SJSA1 (cell line): ENCODE data around the gene FERMT1. TPM values are rescaled to one million over a fixed set of nuclear protein-coding genes. Genes with fewer than 3 reads are reported as not detected.
"Not testable (repeated sequence)": the region's sequence is repeated elsewhere in the genome, so short reads cannot be mapped to it uniquely, and the experiment has no call there.

Experiments used
- DNase-seq, 2 experiments: peaks; one replicate each; pipeline ENCODE4 v3.0.0-alpha.2; 2015 to 2020; ENCODE audit warnings: low spot score in 2 of 2, low read depth in 1 of 2
- H3K27ac ChIP-seq: fragments of 250-450 bp; sonication (Bioruptor Pico); 2 replicates; pipeline ENCODE4 v1.5.1; 2020; ENCODE audit warnings: mild to moderate bottlenecking, moderate library complexity
- H3K27me3 ChIP-seq: fragments of 250-450 bp; sonication (Bioruptor Pico); replicated peaks from 2 replicates; pipeline ENCODE4 v1.5.1; 2020; ENCODE audit warnings: mild to moderate bottlenecking, moderate library complexity
- H3K36me3 ChIP-seq: fragments of 250-450 bp; sonication (Bioruptor Pico); 2 replicates; pipeline ENCODE4 v1.5.1; 2020; ENCODE audit warnings: mild to moderate bottlenecking
- H3K4me1 ChIP-seq: fragments of 250-450 bp; sonication (Bioruptor Pico); replicated peaks from 2 replicates; pipeline ENCODE4 v1.6.1; 2021; ENCODE audit warnings: mild to moderate bottlenecking
- H3K4me3 ChIP-seq: fragments of 250-450 bp; sonication (Bioruptor Pico); 2 replicates; pipeline ENCODE4 v1.5.1; 2020; ENCODE audit warnings: mild to moderate bottlenecking
- H3K9me3 ChIP-seq: fragments of 250-450 bp; sonication (Bioruptor Pico); replicated peaks from 2 replicates; pipeline ENCODE4 v1.5.1; 2020; ENCODE audit warnings: mild to moderate bottlenecking
- total RNA-seq: library from RNA; depleted of rRNA; stranded (reverse); fragments of >200 nt; shearing (Covaris generic); gene quantifications from 2 replicates; pipeline ENCODE4 v1.2.3, GENCODE V29; 2014

The FERMT1 gene
- total RNA-seq, 1 experiment from 2014 or later: 0.13 TPM

DNA sequence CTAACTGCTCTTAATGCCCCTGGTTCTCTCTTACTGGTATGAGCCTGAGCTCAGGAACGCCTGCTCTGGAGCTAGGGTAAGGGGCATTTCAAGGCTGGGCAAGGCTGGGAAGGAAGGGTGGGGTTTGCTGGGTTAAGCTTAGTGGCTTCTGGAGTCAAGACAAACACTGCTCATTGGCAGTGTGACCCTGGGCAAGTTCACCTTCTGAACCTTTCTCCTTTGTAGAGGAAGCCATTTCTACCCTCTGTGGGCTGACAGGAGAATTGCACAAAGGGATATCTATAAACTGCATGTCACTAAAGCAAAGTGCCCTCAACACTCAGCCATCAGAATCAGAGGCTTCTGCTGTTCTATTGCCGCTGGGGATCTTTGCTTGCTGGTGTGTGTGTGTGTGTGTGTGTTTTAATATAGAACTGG, 48.7 kb downstream of the FERMT1 start:
- Histone ChIP-seq H3K4me3 (no peak overlapping the region), H3K9me3 (no peaks in the 10 kb centered on the region), H3K27ac (no peak overlapping the region), H3K27me3 (peaks cover 3% of the 10 kb centered on the region; the same call in 1 of the 2 replicates), H3K36me3 (no peaks in the 10 kb centered on the region), H3K4me1 (no peaks in the 10 kb centered on the region)
- no peak for DNase-seq

DNA sequence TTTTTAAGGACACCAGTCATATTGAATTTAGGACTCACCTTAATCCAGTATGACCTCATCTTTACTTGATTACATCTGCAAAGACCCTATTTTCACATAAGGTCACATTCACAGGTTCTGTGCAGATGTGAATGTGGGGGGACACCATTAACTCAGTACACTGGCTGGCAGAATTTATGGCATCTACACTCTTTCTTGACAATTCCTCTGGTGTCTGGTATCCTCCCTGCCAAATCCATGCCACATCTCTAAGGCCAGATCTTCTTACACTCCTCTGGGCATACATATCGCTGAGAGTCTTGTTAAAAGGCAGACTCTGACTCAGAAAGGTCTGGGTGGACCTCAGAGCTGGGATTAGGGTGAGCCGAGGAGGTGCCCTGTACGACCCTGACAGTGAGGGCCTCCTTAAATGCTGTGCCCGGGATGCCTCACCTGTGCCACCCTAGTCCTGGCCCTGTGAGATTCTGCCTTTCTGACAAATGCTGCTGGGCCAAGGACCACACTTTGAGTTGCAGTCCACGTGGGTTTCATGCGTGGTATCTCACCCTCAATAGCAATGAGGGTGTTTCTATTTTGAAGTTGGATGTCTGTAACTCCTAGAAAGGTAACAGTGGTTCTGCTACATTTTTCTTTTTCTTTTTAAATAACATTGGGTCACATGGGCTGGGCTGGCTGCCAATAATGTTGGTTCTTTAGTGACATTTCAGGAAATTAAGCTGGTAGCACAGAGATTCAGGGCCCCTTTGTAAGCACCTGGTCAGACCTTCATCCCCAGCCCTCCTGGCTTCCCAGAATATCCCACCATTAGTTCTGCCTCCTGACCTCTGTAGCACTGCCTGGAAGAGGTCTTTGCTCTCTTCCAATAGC, 51.8 kb downstream of the FERMT1 start:
- no peak for DNase-seq
- no peaks in the 10 kb centered on the region for H3K9me3 ChIP-seq

DNA sequence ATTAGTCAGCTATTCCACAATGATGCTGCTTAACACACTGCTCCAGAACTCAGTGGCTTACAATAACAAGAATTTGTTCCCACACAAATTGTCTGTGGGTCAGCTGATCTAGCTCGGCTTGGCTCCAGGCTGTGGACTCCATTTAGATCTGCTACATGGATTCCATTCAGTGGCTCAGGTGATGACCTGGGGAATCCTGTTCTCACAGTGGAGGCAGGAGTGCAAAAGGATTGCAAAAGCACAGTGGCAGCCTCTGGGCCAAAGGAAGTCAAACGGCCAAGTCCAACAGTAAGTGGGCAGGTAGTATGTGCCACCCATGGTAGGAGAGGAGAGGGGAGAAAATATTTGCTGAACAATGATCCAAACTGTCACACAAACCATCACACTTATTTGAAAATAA, 53.2 kb downstream of the FERMT1 start:
- no peak for DNase-seq
- Histone ChIP-seq H3K27ac (no peak overlapping the region), H3K4me3 (no peak overlapping the region), H3K4me1 (no peaks in the 10 kb centered on the region), H3K36me3 (no peaks in the 10 kb centered on the region), H3K27me3 (no peaks in the 10 kb centered on the region), H3K9me3 (no peaks in the 10 kb centered on the region)

More for the DNA sequence above, 51.8 kb downstream of the FERMT1 start:
- H3K4me3 ChIP-seq: no peak overlapping the region
- H3K4me1 ChIP-seq: no peaks in the 10 kb centered on the region
- no peaks in the 10 kb centered on the region for H3K36me3 ChIP-seq
- H3K27ac ChIP-seq: no peak overlapping the region
- no peaks in the 10 kb centered on the region for H3K27me3 ChIP-seq

DNA sequence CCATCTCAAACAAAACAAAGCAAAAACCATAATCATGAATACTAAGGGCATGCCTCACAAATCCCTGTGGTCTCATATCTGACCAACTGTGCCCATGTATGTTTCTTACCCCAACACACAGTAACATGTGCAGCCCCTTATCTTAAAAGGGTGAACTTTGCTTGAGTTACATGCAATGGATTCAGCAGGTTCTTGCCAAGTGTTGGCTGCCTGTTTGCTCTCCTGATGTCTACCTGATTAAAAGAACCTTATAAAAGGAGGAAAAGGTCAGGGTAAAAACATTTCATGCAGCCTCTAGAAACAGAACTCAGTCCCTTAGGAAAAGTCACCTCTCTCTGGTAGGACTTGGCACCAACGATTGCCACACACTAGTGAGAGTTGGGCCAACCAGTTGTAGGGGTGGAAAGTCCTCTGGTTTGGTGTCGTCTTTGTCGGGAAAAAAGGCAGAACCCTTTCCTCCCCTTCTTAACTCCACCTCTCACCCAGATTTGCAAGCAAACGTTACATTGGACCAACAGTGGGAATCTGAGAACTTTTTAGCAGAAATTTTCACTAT, 55.0 kb downstream of the FERMT1 start:
- no peak for DNase-seq
- no peaks in the 10 kb centered on the region for H3K4me1 ChIP-seq
- no peaks in the 10 kb centered on the region for H3K9me3 ChIP-seq
- no peaks in the 10 kb centered on the region for H3K27me3 ChIP-seq
- no peak overlapping the region for H3K27ac ChIP-seq
- no peak overlapping the region for H3K4me3 ChIP-seq
- no peaks in the 10 kb centered on the region for H3K36me3 ChIP-seq

DNA sequence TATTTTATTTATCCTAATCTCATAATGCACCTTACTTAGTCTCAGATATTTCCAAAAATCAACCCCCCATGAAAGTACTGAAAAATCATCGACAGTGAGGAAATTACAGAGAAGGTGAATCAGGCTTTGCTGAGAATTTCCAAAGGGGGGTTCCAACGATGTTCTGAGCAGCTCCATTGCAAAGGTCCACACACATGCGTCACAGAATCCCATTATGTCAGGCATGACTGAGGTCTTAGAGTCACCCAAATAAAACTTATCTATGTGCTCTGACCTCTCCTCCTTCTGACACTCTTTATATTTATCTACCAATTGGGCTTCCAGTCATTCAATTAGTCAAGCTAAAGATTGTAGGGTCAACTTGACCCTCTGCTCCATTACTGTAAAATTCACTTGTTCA, 56.2 kb downstream of the FERMT1 start:
- Histone ChIP-seq H3K4me1 (no peaks in the 10 kb centered on the region), H3K27ac (no peak overlapping the region), H3K36me3 (no peaks in the 10 kb centered on the region), H3K4me3 (no peak overlapping the region), H3K27me3 (no peaks in the 10 kb centered on the region), H3K9me3 (no peaks in the 10 kb centered on the region)
- no peak for DNase-seq

DNA sequence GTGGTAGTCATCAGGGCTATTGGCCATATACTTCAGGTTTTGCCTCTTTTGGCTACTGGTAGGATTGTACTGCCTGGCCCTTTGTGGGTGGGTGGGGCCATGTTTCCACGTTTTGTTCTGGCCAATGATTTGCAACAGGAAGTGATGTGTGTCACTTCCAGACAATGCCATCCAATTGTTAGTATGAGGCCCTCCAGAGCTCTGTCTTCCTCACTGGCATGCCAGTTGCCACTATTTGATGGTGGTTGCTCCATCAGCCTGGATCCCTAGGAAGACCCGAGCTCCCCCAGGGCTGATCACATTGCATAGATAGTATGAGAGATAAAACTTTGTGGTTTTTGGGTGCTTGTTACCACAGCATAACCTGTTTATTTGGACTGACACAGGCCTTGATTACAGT, 61.3 kb downstream of the FERMT1 start:
- no peaks in the 10 kb centered on the region; the same call in 1 of the 2 replicates for H3K27me3 ChIP-seq
- no peaks in the 10 kb centered on the region for H3K4me1 ChIP-seq
- DNase-seq: no peak
- H3K9me3 ChIP-seq: no peaks in the 10 kb centered on the region
- H3K4me3 ChIP-seq: no peak overlapping the region
- H3K27ac ChIP-seq: no peak overlapping the region
- no peaks in the 10 kb centered on the region for H3K36me3 ChIP-seq

DNA sequence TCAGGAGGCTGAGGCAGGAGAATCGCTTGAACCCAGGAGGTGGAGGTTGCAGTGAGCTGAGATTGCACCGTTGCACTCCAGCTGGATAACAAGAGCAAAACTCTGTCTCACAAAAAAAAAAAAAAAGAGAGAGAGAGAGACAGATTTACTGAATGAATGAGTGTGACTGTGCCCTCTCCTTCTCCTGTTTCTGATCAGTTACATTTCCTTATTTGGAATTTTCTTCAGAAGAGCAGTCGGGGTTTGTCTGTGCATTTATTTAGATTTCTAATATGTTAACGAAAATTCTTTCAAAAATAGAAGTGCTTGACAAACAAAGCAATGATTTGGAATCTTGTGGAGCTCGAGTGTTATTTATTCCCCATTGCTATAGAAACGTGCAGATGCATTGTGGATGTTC, 62.6 kb downstream of the FERMT1 start:
- Histone ChIP-seq H3K9me3 (no peaks in the 10 kb centered on the region), H3K27me3 (no peaks in the 10 kb centered on the region; the same call in 1 of the 2 replicates), H3K4me3 (no peak overlapping the region), H3K36me3 (no peaks in the 10 kb centered on the region), H3K27ac (no peak overlapping the region), H3K4me1 (no peaks in the 10 kb centered on the region)
- DNase-seq: no peak

DNA sequence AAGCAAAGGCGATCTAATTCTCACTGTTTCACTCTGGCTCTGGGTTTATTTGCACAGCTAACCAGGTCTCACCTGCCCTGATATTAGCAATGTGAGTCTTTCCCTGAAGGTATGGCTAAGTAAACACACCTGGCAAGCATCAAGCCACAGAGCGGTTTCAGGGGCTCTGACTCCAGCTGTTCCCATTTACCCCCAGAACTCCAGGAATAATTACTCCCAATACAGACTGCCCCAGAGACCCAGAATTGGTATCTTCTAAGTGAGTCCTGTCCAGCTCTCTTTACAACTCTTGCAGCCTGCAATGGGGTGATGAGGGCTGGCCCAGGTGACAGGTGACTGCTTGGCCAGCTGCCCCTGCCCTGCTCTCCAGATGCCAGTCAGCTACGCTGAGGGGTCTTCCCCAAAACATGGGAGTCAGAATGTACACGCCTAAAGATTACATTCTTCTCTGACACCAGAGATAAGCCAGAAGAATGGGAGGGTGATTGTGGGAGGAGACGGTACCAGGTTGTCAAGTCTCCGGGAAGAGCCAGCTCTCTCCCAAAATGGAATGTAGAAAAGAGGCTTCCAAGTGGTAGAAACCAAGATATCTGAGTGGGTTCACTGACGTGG, 64.0 kb downstream of the FERMT1 start:
- DNase-seq: no peak
- Histone ChIP-seq H3K27me3 (no peaks in the 10 kb centered on the region; the same call in 1 of the 2 replicates), H3K36me3 (no peaks in the 10 kb centered on the region), H3K9me3 (no peaks in the 10 kb centered on the region), H3K27ac (no peak overlapping the region), H3K4me1 (no peaks in the 10 kb centered on the region), H3K4me3 (no peak overlapping the region)

DNA sequence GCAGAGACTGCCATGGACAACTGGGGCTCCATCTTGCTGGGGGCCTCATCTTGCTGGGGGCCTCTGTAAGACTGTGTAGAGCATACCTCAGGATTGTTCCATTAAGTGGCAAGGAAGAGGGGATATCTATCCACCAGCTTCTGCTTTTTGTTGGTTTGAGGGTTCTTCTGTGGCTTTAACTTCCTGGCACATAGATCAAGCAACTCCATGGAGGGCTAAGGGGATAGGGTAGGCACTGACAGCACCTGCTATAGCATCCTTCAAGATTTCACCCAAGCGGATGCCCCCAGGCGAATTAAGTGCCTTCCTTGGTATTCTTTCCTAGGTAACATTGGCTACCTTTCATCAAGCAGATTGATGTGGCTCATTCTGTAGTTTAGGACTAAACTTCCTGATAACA, 65.1 kb downstream of the FERMT1 start:
- H3K36me3 ChIP-seq: no peaks in the 10 kb centered on the region
- H3K9me3 ChIP-seq: no peaks in the 10 kb centered on the region
- H3K4me1 ChIP-seq: no peaks in the 10 kb centered on the region
- DNase-seq: no peak
- H3K27ac ChIP-seq: no peak overlapping the region
- H3K27me3 ChIP-seq: peaks cover 4% of the 10 kb centered on the region; the same call in 1 of the 2 replicates
- no peak overlapping the region for H3K4me3 ChIP-seq

DNA sequence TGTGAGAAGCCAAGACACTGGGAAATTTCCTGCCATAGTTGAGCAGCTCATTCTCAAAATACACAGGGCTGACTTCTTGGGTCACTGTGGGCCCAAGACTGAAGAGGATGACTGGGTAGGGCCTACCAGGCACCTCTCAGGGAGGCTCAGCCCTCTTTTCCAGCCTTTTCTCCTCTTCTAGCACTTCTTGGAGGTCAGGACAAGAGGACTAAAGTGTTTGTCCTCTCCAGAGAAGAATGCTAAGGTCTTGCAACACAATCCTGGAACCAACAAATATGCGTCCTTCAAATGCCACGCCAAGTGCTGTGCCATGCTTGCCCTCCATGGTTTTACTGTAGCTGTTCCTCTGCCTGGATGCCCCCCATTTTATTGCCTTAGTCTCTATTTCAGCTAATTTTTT, 65.7 kb downstream of the FERMT1 start:
- DNase-seq: no peak
- H3K27me3 ChIP-seq: peaks cover 9% of the 10 kb centered on the region
- no peaks in the 10 kb centered on the region for H3K9me3 ChIP-seq
- H3K27ac ChIP-seq: no peak overlapping the region
- H3K36me3 ChIP-seq: no peaks in the 10 kb centered on the region
- H3K4me1 ChIP-seq: peaks cover 4% of the 10 kb centered on the region
- H3K4me3 ChIP-seq: no peak overlapping the region

DNA sequence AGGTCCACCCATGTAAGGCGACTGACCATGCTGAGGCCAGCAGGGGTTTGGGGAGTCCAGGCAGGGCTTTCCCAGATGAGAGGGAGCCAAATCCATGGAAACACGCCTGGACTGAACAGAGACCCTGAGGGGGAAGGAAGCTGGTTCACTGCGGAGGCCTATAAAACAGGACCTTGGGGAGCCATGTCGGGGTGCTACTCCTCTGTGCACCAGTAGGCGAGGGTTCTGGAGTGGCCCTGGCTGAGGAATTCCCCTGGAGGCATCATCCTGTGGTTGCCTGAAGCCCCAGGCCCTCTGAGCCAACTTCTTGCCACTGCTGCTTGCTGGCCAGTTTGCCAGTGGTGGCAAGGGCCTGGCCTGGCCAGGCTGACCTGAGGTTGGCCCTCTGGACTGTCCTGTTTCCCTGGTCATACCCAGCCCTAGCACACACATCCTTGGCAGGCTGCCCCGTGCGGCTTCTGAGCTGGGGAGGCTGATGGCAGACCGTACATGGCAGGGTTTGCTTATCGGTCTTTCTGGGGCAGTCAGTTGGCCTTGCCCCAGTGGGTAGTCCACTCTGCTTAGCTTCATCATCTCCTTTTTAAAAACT, 66.8 kb downstream of the FERMT1 start:
- no peak overlapping the region for H3K4me3 ChIP-seq
- DNase-seq: no peak
- H3K9me3 ChIP-seq: no peaks in the 10 kb centered on the region
- peaks cover 8% of the 10 kb centered on the region for H3K4me1 ChIP-seq
- no peak overlapping the region for H3K27ac ChIP-seq
- H3K36me3 ChIP-seq: no peaks in the 10 kb centered on the region
- H3K27me3 ChIP-seq: peaks cover 20% of the 10 kb centered on the region

DNA sequence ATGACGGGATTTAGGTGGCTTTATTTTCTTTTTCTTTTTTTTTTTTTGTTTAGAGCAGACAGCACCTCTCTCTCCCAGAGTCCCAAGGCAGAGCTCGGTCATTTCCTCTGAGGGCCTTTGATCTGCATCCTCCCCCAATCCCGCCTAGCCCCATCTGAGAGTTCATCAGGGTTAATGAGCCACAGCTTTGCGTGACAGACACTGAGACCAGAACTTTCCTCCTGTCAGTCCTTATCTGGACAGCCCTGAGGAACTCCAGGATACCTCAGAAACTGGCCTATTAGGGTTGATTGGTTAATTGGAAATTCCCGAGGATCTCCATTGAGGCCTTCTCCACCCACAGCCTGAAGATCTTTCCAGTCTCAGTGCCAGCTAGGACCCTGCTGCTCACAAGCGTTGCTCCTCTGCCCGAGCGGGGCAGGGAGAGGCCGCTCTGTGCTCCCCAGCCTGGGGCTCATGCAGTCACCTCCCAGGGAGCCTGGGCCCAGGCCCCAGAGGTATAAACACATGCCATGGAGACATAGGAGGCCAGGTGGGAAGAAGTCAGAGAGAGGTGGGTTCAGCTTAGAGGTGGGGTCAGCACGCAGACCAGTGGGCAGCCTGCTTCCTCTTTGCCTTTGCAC, 67.6 kb downstream of the FERMT1 start:
- Histone ChIP-seq H3K4me3 (no peak overlapping the region), H3K27ac (no peak overlapping the region), H3K9me3 (no peaks in the 10 kb centered on the region), H3K4me1 (peaks cover 8% of the 10 kb centered on the region), H3K36me3 (no peaks in the 10 kb centered on the region), H3K27me3 (peaks cover 27% of the 10 kb centered on the region)
- no peak for DNase-seq

DNA sequence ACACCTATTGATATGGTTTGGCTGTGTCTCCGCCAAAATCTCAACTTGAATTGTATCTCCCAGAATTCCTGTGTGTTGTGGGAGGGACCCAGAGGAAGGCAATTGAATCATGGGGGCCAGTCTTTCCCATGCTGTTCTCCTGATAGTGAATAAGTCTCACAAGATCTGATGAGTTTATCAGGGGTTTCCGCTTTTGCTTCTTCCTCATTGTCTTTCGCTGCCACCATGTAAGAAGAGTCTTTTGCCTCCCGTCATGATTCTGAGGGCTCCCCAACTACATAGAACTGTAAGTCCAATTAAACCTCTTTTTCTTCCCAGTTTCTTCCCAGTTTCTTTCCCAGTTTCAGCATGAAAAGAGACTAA, 68.2 kb downstream of the FERMT1 start:
- H3K9me3 ChIP-seq, H3K27ac ChIP-seq, H3K4me3 ChIP-seq, H3K4me1 ChIP-seq, H3K36me3 ChIP-seq, DNase-seq: not testable (repeated sequence)
- peaks cover 30% of the 10 kb centered on the region for H3K27me3 ChIP-seq
